Osteoblast (primary cell): ENCODE results near the gene FRMD4A. TPM values are rescaled to one million over a fixed set of nuclear protein-coding genes. Genes with fewer than 3 reads are reported as not detected.
A peak's percentile ranks its signal among the peaks of the same experiment; 100 is the strongest.

ENCODE experiments used
- DNase-seq: peaks from one replicate; pipeline ENCODE4 v3.0.0; 2011; ENCODE audit warnings: low spot score, mixed read lengths; ENCODE audit not compliant: insufficient read length; ENCODE audit errors: missing footprints
- H2AFZ ChIP-seq: 2 replicates; pipeline ENCODE4 v1.6.0; 2011; ENCODE audit warnings: mild to moderate bottlenecking, low read length
- H3K27ac ChIP-seq: 2 replicates; pipeline ENCODE4 v1.5.1; 2011; ENCODE audit warnings: mild to moderate bottlenecking, low read depth, low read length, moderate library complexity
- H3K27me3 ChIP-seq: 2 replicates; pipeline ENCODE4 v1.6.0; 2012; ENCODE audit warnings: mild to moderate bottlenecking, control low read depth, inconsistent platforms, low read length, moderate library complexity; ENCODE audit not compliant: insufficient read depth
- H3K36me3 ChIP-seq: 2 replicates; pipeline ENCODE4 v1.5.1; 2011; ENCODE audit warnings: mild to moderate bottlenecking, low read length, control low read depth, moderate library complexity; ENCODE audit not compliant: insufficient read depth
- H3K4me1 ChIP-seq: 2 replicates; pipeline ENCODE4 v1.5.1; 2011; ENCODE audit warnings: mild to moderate bottlenecking, low read length, control low read depth, moderate library complexity; ENCODE audit not compliant: insufficient read depth
- H3K4me2 ChIP-seq: 2 replicates; pipeline ENCODE4 v1.6.0; 2011; ENCODE audit warnings: mild to moderate bottlenecking, low read length; ENCODE audit not compliant: insufficient read depth
- H3K4me3 ChIP-seq: fragments of 200-600 bp; sonication (generic); 3 replicates; pipeline ENCODE4 v1.5.1; 2012; ENCODE audit warnings: mild to moderate bottlenecking, low read length, inconsistent platforms; ENCODE audit not compliant: insufficient read depth
- H3K79me2 ChIP-seq: 2 replicates; pipeline ENCODE4 v1.6.0; 2012; ENCODE audit warnings: mild to moderate bottlenecking, low read length, control low read depth, inconsistent platforms; ENCODE audit not compliant: insufficient read depth
- H3K9me3 ChIP-seq: 2 replicates; pipeline ENCODE4 v1.5.1; 2011; ENCODE audit warnings: low read depth, low read length, control low read depth
- H4K20me1 ChIP-seq: 2 replicates; pipeline ENCODE4 v1.6.0; 2012; ENCODE audit warnings: mild to moderate bottlenecking, low read length, control low read depth; ENCODE audit not compliant: insufficient read depth
- total RNA-seq: library from RNA; depleted of rRNA; stranded (reverse); fragments of >200 nt; gene quantifications from 2 replicates; pipeline ENCODE4 v1.2.3, GENCODE V29; 2012
- TF ChIP-seq, protein P1 (sequence below): IDR thresholded peaks from 2 replicates; pipeline ENCODE4 v1.5.1; 2011; ENCODE audit warnings: mild to moderate bottlenecking, low read depth, low read length, moderate library complexity; ENCODE audit errors: extremely low read depth

The FRMD4A gene
- total RNA-seq, 1 donor, result 41.3 TPM

- Histone ChIP-seq H3K79me2 (peaks cover 36% of the 10 kb centered on the region), H4K20me1 (peaks cover 11% of the 10 kb centered on the region), H3K4me2 (no peak overlapping the region), H3K27ac (peak overlapping the region; percentile 97), H3K27me3 (no peaks in the 10 kb centered on the region), H2AFZ (no peak overlapping the region), H3K36me3 (peaks cover 43% of the 10 kb centered on the region), H3K4me1 (peaks cover 32% of the 10 kb centered on the region), H3K4me3 (no peak overlapping the region), H3K9me3 (no peaks in the 10 kb centered on the region)
- no peak for DNase-seq
- TF ChIP-seq, protein P1, sequence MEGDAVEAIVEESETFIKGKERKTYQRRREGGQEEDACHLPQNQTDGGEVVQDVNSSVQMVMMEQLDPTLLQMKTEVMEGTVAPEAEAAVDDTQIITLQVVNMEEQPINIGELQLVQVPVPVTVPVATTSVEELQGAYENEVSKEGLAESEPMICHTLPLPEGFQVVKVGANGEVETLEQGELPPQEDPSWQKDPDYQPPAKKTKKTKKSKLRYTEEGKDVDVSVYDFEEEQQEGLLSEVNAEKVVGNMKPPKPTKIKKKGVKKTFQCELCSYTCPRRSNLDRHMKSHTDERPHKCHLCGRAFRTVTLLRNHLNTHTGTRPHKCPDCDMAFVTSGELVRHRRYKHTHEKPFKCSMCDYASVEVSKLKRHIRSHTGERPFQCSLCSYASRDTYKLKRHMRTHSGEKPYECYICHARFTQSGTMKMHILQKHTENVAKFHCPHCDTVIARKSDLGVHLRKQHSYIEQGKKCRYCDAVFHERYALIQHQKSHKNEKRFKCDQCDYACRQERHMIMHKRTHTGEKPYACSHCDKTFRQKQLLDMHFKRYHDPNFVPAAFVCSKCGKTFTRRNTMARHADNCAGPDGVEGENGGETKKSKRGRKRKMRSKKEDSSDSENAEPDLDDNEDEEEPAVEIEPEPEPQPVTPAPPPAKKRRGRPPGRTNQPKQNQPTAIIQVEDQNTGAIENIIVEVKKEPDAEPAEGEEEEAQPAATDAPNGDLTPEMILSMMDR, result no peak
These were observed 647.7 kb downstream of the FRMD4A start for GRCh38 chr10:13683017-13683416.

DNA sequence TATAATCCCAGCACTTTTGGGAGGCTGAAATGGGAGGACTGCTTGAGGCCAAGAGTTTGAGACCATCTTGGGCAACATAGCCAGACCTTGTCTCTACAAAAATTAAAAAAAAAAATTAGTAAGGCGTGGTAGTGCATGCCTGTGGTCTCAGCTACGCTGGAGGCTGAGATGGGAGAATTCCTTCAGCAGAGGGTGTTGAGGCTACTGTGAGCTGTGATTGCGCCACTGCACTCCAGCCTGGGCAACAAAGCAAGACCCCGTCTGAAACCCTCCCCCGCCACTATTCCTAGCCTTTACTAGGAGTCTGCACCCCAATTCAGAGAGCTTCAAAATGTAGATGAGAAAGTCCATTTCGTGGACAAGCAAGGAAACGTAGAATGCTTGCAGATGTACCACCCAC lies 648.8 kb downstream of the FRMD4A start:
- Histone ChIP-seq H3K9me3 (no peaks in the 10 kb centered on the region), H3K4me3 (no peak overlapping the region), H2AFZ (no peak overlapping the region), H3K36me3 (peaks cover 46% of the 10 kb centered on the region), H3K4me2 (no peak overlapping the region), H4K20me1 (peaks cover 12% of the 10 kb centered on the region), H3K4me1 (peaks cover 32% of the 10 kb centered on the region), H3K27ac (no peak overlapping the region), H3K79me2 (peaks cover 32% of the 10 kb centered on the region), H3K27me3 (no peaks in the 10 kb centered on the region)
- DNase-seq, result no peak
- TF ChIP-seq, protein P1, result no peak

GRCh38 chr10:13681528-13681927 lies 649.2 kb downstream of the FRMD4A start:
- no peak overlapping the region for H3K4me2 ChIP-seq

DNA sequence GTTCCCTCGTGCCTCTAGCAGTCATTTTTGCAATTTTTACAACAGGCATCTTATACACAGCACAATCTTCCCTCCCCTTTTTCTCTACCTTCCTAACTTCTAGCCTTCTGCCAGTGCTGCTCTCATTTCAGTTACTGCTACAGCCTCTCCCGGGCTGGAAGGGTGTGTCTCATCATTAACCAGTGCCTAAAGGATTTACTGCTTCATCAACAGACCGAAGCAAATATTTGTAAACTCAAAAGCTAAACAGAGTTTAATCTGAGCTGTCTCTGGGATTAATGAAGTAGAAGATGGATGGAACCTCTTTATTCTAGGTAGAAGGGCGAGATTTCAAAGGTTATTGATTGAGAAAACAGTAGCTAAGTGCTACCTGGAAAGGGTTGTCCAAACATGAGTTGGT lies 649.6 kb downstream of the FRMD4A start:
- Histone ChIP-seq H2AFZ (no peak overlapping the region), H3K4me1 (peaks cover 24% of the 10 kb centered on the region), H3K9me3 (no peaks in the 10 kb centered on the region), H4K20me1 (peaks cover 14% of the 10 kb centered on the region), H3K79me2 (peaks cover 32% of the 10 kb centered on the region), H3K27ac (no peak overlapping the region), H3K36me3 (peaks cover 51% of the 10 kb centered on the region), H3K4me2 (no peak overlapping the region), H3K4me3 (no peak overlapping the region), H3K27me3 (no peaks in the 10 kb centered on the region)
- TF ChIP-seq, protein P1, result no peak
- DNase-seq, result no peak

More at GRCh38 chr10:13681528-13681927, 649.2 kb downstream of the FRMD4A start:
- H3K4me1 ChIP-seq, result peaks cover 28% of the 10 kb centered on the region
- TF ChIP-seq, protein P1, result no peak
- H3K27ac ChIP-seq, result no peak overlapping the region
- H3K9me3 ChIP-seq, result no peaks in the 10 kb centered on the region
- H3K4me3 ChIP-seq, result no peak overlapping the region
- peaks cover 13% of the 10 kb centered on the region for H4K20me1 ChIP-seq
- no peaks in the 10 kb centered on the region for H3K27me3 ChIP-seq
- H2AFZ ChIP-seq, result no peak overlapping the region
- H3K36me3 ChIP-seq, result peaks cover 50% of the 10 kb centered on the region
- peaks cover 32% of the 10 kb centered on the region for H3K79me2 ChIP-seq
- no peak for DNase-seq
